ENCODE measurements around the gene ZNF486. TPM values are rescaled to one million over a fixed set of nuclear protein-coding genes. Genes with fewer than 3 reads are reported as not detected.
"Not testable (repeated sequence)": the region's sequence is repeated elsewhere in the genome, so short reads cannot be mapped to it uniquely, and the experiment has no call there.

ZNF486 gene
- total RNA-seq, 1 donor from 2014 or later: 69.8 TPM

- H3K36me3 Mint-ChIP-seq (ENCODE audit: unreplicated experiment): peaks cover 23% of the 10 kb centered on the region
- peaks cover 36% of the 10 kb centered on the region for H3K9me3 Mint-ChIP-seq (ENCODE audit: unreplicated experiment)
- DNase-seq: no peak
- peak overlapping the region; percentile 100 for H3K27ac Mint-ChIP-seq (ENCODE audit: unreplicated experiment)
- peaks cover 9% of the 10 kb centered on the region for H3K4me1 Mint-ChIP-seq (ENCODE audit: low read depth, unreplicated experiment)
- TF ChIP-seq, protein P1, sequence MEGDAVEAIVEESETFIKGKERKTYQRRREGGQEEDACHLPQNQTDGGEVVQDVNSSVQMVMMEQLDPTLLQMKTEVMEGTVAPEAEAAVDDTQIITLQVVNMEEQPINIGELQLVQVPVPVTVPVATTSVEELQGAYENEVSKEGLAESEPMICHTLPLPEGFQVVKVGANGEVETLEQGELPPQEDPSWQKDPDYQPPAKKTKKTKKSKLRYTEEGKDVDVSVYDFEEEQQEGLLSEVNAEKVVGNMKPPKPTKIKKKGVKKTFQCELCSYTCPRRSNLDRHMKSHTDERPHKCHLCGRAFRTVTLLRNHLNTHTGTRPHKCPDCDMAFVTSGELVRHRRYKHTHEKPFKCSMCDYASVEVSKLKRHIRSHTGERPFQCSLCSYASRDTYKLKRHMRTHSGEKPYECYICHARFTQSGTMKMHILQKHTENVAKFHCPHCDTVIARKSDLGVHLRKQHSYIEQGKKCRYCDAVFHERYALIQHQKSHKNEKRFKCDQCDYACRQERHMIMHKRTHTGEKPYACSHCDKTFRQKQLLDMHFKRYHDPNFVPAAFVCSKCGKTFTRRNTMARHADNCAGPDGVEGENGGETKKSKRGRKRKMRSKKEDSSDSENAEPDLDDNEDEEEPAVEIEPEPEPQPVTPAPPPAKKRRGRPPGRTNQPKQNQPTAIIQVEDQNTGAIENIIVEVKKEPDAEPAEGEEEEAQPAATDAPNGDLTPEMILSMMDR (IDR thresholded peaks at IDR 0.05; ENCODE audit: partially characterized antibody, unreplicated experiment): no peak
- peaks cover 14% of the 10 kb centered on the region for H3K27me3 Mint-ChIP-seq (ENCODE audit: unreplicated experiment)
- peak overlapping the region; percentile 98 for H3K4me3 Mint-ChIP-seq (ENCODE audit: unreplicated experiment)
Observed at GRCh38 chr19:20167651-20168122, 673 bp downstream of the ZNF486 start.

GRCh38 chr19:20171285-20171684 is 4.3 kb downstream of the ZNF486 start:
- H3K9me3 Mint-ChIP-seq (ENCODE audit: unreplicated experiment): peaks cover 35% of the 10 kb centered on the region
- H3K4me3 Mint-ChIP-seq (ENCODE audit: unreplicated experiment): peak overlapping the region; percentile 67
- peaks cover 23% of the 10 kb centered on the region for H3K36me3 Mint-ChIP-seq (ENCODE audit: unreplicated experiment)
- DNase-seq: no peak
- H3K27ac Mint-ChIP-seq (ENCODE audit: unreplicated experiment): peak overlapping the region; percentile 73
- TF ChIP-seq, protein P1 (IDR thresholded peaks at IDR 0.05; ENCODE audit: partially characterized antibody, unreplicated experiment): no peak
- H3K4me1 Mint-ChIP-seq (ENCODE audit: low read depth, unreplicated experiment): peaks cover 12% of the 10 kb centered on the region
- H3K27me3 Mint-ChIP-seq (ENCODE audit: unreplicated experiment): peaks cover 15% of the 10 kb centered on the region

GRCh38 chr19:20175848-20176247 is 8.8 kb downstream of the ZNF486 start:
- peaks cover 13% of the 10 kb centered on the region for H3K4me1 Mint-ChIP-seq (ENCODE audit: low read depth, unreplicated experiment)
- H3K4me3 Mint-ChIP-seq (ENCODE audit: unreplicated experiment); H3K27me3 Mint-ChIP-seq (ENCODE audit: unreplicated experiment); DNase-seq: not testable (repeated sequence)
- H3K36me3 Mint-ChIP-seq (ENCODE audit: unreplicated experiment): peaks cover 36% of the 10 kb centered on the region
- H3K27ac Mint-ChIP-seq (ENCODE audit: unreplicated experiment): peak overlapping the region; percentile 88
- H3K9me3 Mint-ChIP-seq (ENCODE audit: unreplicated experiment): peaks cover 22% of the 10 kb centered on the region

GRCh38 chr19:20179956-20180355 is 12.9 kb downstream of the ZNF486 start:
- not testable (repeated sequence) for H3K27ac Mint-ChIP-seq (ENCODE audit: unreplicated experiment); DNase-seq; H3K27me3 Mint-ChIP-seq (ENCODE audit: unreplicated experiment)
- Mint-ChIP-seq H3K9me3 (ENCODE audit: unreplicated experiment) (peaks cover 13% of the 10 kb centered on the region), H3K36me3 (ENCODE audit: unreplicated experiment) (peaks cover 25% of the 10 kb centered on the region), H3K4me3 (ENCODE audit: unreplicated experiment) (peak overlapping the region; percentile 11), H3K4me1 (ENCODE audit: low read depth, unreplicated experiment) (peaks cover 11% of the 10 kb centered on the region)

GRCh38 chr19:20182222-20182785 is 15.3 kb downstream of the ZNF486 start:
- peaks cover 15% of the 10 kb centered on the region for H3K36me3 Mint-ChIP-seq (ENCODE audit: unreplicated experiment)
- H3K9me3 Mint-ChIP-seq (ENCODE audit: unreplicated experiment): peaks cover 5% of the 10 kb centered on the region
- peak overlapping the region; percentile 20 for H3K4me3 Mint-ChIP-seq (ENCODE audit: unreplicated experiment)
- H3K27ac Mint-ChIP-seq (ENCODE audit: unreplicated experiment): peak overlapping the region; percentile 29
- H3K27me3 Mint-ChIP-seq (ENCODE audit: unreplicated experiment): peaks cover 2% of the 10 kb centered on the region
- TF ChIP-seq, protein P1 (IDR thresholded peaks at IDR 0.05; ENCODE audit: partially characterized antibody, unreplicated experiment): no peak
- H3K4me1 Mint-ChIP-seq (ENCODE audit: low read depth, unreplicated experiment): peaks cover 7% of the 10 kb centered on the region
- no peak for DNase-seq

DNA sequence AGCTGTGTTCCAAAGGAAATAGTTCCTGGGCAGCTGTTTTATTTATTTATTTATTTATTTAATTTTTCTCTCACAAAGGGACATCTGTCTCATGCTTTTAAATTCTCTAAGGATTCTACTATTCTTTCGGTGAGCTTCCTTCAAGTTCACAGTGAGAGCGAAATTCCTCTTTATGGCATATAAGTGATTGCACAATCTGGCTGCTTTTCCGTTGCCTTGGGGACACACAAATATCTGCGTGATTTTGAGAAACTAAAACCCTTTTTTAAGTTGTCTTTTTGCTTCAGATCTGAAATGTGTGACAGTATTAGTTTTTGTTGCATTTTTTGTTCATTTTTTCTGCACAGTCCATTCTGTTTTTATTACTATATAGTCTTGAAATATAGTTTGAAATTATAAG is 19.2 kb downstream of the ZNF486 start:
- peaks cover 5% of the 10 kb centered on the region for H3K36me3 Mint-ChIP-seq (ENCODE audit: unreplicated experiment)
- TF ChIP-seq, protein P1 (IDR thresholded peaks at IDR 0.05; ENCODE audit: partially characterized antibody, unreplicated experiment): no peak
- peaks cover 5% of the 10 kb centered on the region for H3K4me1 Mint-ChIP-seq (ENCODE audit: low read depth, unreplicated experiment)
- H3K4me3 Mint-ChIP-seq (ENCODE audit: unreplicated experiment): no peak overlapping the region
- peaks cover 2% of the 10 kb centered on the region for H3K27me3 Mint-ChIP-seq (ENCODE audit: unreplicated experiment)
- H3K27ac Mint-ChIP-seq (ENCODE audit: unreplicated experiment): peak overlapping the region; percentile 24
- peaks cover 2% of the 10 kb centered on the region for H3K9me3 Mint-ChIP-seq (ENCODE audit: unreplicated experiment)
- no peak for DNase-seq

Data from glutamatergic neuron (in vitro differentiated cells).